Stimulated activated effector memory CD8-positive, alpha-beta T cell treated with anti-CD3 and anti-CD28 coated beads, Interleukin-12 subunit alpha, Interleukin-12 subunit beta, amount 100 ng/mL, for 72 hours (primary cell): Measurements from ENCODE around the gene ZMYND8.
"Not testable (repeated sequence)": the region's sequence is repeated elsewhere in the genome, so short reads cannot be mapped to it uniquely, and the experiment has no call there.

Experiments used
- ATAC-seq: fragments of 150-1000 bp; cut with Tn5 transposase; 2 replicates; pipeline ENCODE4 v1.10.0; 2021
- DNase-seq, 2 donors: peaks; one replicate each; pipeline ENCODE4 v3.0.0; 2021 to 2022; ENCODE audit warnings: low spot score in 2 of 2
- H3K27ac Mint-ChIP-seq: one replicate; pipeline ENCODE4 v1.8.0; 2022; ENCODE audit warnings: mild to moderate bottlenecking, mixed read lengths
- H3K36me3 Mint-ChIP-seq: one replicate; pipeline ENCODE4 v1.8.0; 2022; ENCODE audit warnings: mild to moderate bottlenecking, mixed read lengths
- H3K4me1 Mint-ChIP-seq: one replicate; pipeline ENCODE4 v1.8.0; 2022; ENCODE audit warnings: mixed read lengths
- H3K4me3 Mint-ChIP-seq: one replicate; pipeline ENCODE4 v1.8.0; 2022; ENCODE audit warnings: mild to moderate bottlenecking, mixed read lengths
- H3K9me3 Mint-ChIP-seq: one replicate; pipeline ENCODE4 v1.8.0; 2022; ENCODE audit warnings: mixed read lengths

ZMYND8 gene

GRCh38 chr20:47210470-47210869, 146.0 kb downstream of the ZMYND8 start:
- no peak for DNase-seq
- peaks cover 12% of the 10 kb centered on the region for H3K36me3 Mint-ChIP-seq

DNA sequence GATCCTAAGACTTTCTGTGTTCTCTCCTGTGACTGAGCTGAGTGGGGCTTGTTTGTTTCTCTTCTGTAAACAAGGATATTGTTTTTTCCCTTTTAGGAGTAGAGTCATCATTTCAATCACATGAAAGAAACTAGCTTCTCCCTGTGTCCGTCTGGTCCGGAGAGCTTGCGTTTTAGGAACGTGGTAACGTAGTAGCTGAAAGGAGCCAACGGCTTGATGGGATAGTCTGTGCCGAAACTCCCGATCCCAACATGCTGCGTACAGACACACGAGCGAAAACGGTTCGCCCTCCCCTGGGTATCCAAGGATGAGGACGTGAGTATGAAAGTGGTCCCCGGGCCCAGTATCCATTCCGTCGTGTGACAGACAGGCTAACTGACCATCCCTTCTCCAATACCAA, 146.5 kb downstream of the ZMYND8 start:
- Mint-ChIP-seq H3K4me1 (no peaks in the 10 kb centered on the region), H3K27ac (no peak overlapping the region), H3K9me3 (no peaks in the 10 kb centered on the region), H3K36me3 (peaks cover 12% of the 10 kb centered on the region), H3K4me3 (no peak overlapping the region)
- DNase-seq (no peak), ATAC-seq (no peak)

More at GRCh38 chr20:47210470-47210869, 146.0 kb downstream of the ZMYND8 start:
- Mint-ChIP-seq H3K4me1 (no peaks in the 10 kb centered on the region), H3K4me3 (no peak overlapping the region), H3K27ac (no peak overlapping the region), H3K9me3 (no peaks in the 10 kb centered on the region)
- ATAC-seq: no peak

DNA sequence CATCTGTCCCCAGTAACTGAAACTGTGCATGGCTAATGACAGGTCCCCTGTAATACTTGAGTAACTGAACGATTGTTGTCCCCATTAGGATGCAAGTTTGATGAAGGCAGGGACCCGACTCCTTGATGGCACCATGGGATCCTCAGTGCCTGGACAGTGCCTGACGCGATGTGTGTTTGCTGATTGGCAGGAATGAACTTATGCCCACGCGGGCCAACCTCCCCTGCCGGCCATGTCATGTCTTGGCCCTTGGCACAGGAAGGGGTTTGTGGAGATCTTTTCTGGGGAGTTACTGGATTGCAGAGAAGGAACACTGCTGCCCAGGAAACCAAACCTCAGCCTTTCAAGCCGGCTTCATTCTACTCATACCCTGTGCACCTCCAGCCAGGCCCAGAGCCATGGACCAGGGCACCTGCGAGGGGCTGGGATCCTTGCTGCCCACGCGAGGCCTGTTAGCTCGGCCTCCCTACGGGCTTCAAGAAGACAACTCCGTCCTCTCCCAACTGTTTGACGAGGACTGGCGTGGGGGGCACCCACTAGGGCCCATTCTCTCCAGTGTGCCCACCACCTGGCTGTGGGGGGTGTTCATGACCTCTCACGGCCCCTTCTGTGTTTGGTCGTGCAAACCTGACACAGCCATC, 147.8 kb downstream of the ZMYND8 start:
- Mint-ChIP-seq H3K36me3 (peaks cover 12% of the 10 kb centered on the region), H3K4me3 (no peak overlapping the region), H3K9me3 (no peaks in the 10 kb centered on the region), H3K27ac (peak overlapping the region; percentile 6), H3K4me1 (no peaks in the 10 kb centered on the region)
- ATAC-seq (no peak), DNase-seq (no peak)

- Mint-ChIP-seq H3K4me1 (no peaks in the 10 kb centered on the region), H3K27ac (peak overlapping the region; percentile 48), H3K9me3 (no peaks in the 10 kb centered on the region), H3K36me3 (peaks cover 12% of the 10 kb centered on the region), H3K4me3 (no peak overlapping the region)
- ATAC-seq (no peak), DNase-seq (no peak)
Observed at GRCh38 chr20:47206962-47207641, 149.4 kb downstream of the ZMYND8 start.

GRCh38 chr20:47206552-47206951, 149.9 kb downstream of the ZMYND8 start:
- peaks cover 12% of the 10 kb centered on the region for H3K36me3 Mint-ChIP-seq
- H3K27ac Mint-ChIP-seq, DNase-seq: not testable (repeated sequence)

GRCh38 chr20:47205577-47206123, 150.8 kb downstream of the ZMYND8 start:
- ATAC-seq (peak; percentile 31), DNase-seq (no peak)
- no peak overlapping the region for H3K27ac Mint-ChIP-seq
- H3K4me1 Mint-ChIP-seq: no peaks in the 10 kb centered on the region
- H3K4me3 Mint-ChIP-seq: no peak overlapping the region
- H3K9me3 Mint-ChIP-seq: no peaks in the 10 kb centered on the region
- peaks cover 12% of the 10 kb centered on the region for H3K36me3 Mint-ChIP-seq

More at GRCh38 chr20:47206552-47206951, 149.9 kb downstream of the ZMYND8 start:
- not testable (repeated sequence) for ATAC-seq, H3K4me1 Mint-ChIP-seq, H3K4me3 Mint-ChIP-seq, H3K9me3 Mint-ChIP-seq

DNA sequence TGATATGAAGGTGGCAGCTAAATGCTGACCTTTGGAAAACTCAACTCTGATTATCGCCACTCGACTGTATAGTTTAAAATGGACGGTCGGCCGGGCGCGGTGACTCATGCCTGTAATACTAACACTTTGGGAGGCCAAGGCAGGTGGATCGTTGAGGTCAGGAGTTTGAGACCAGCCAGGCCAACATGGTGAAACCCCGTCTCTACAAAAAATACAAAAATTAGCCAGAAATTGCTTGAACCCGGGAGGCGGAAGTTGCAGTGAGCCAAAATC, 151.7 kb downstream of the ZMYND8 start:
- ATAC-seq, H3K9me3 Mint-ChIP-seq, H3K4me1 Mint-ChIP-seq, DNase-seq, H3K27ac Mint-ChIP-seq, H3K4me3 Mint-ChIP-seq: not testable (repeated sequence)
- H3K36me3 Mint-ChIP-seq: peaks cover 12% of the 10 kb centered on the region

- Mint-ChIP-seq H3K4me1 (no peaks in the 10 kb centered on the region), H3K27ac (no peak overlapping the region), H3K36me3 (peaks cover 12% of the 10 kb centered on the region), H3K4me3 (no peak overlapping the region), H3K9me3 (no peaks in the 10 kb centered on the region)
- peak; percentile 43 for ATAC-seq
- no peak for DNase-seq
Observed at GRCh38 chr20:47204008-47204849, 152.3 kb downstream of the ZMYND8 start.

GRCh38 chr20:47202733-47203667, 153.5 kb downstream of the ZMYND8 start:
- ATAC-seq: no peak
- H3K27ac Mint-ChIP-seq: no peak overlapping the region

DNA sequence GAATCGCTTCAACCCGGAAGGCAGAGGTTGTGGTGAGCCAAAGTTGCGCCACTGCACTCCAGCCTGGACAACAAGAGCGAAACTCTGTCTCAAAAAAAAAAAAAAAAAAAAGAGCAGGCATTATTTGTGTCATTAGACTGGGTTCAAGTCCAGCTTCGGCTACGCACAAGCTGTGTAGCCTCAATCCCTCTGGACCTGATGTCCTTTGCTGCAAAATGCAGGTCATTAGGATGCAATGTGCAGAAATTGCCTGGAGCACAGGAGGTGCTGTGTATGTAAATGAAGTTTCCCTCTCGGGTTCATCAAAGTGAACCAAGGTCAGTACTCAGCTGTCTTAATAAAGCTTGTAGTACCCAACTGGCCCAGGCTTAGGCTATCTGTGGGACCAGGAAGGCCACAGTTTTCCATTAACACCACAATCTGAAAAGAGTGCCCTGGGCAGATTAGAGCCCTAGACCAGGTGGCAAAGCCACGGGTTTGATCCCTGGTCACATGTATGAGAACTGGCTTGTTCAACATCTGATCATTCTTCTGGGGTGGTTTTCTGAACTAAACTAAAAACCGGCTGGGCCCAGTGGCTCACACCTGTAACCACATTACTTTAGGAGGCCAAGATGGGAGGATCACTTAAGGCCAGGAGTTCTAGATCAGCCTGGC, 155.3 kb downstream of the ZMYND8 start:
- no peak for ATAC-seq
- no peak overlapping the region for H3K27ac Mint-ChIP-seq

More at GRCh38 chr20:47202733-47203667, 153.5 kb downstream of the ZMYND8 start:
- no peaks in the 10 kb centered on the region for H3K9me3 Mint-ChIP-seq
- peaks cover 12% of the 10 kb centered on the region for H3K36me3 Mint-ChIP-seq
- no peak for DNase-seq
- H3K4me1 Mint-ChIP-seq: peaks cover 6% of the 10 kb centered on the region
- no peak overlapping the region for H3K4me3 Mint-ChIP-seq

DNA sequence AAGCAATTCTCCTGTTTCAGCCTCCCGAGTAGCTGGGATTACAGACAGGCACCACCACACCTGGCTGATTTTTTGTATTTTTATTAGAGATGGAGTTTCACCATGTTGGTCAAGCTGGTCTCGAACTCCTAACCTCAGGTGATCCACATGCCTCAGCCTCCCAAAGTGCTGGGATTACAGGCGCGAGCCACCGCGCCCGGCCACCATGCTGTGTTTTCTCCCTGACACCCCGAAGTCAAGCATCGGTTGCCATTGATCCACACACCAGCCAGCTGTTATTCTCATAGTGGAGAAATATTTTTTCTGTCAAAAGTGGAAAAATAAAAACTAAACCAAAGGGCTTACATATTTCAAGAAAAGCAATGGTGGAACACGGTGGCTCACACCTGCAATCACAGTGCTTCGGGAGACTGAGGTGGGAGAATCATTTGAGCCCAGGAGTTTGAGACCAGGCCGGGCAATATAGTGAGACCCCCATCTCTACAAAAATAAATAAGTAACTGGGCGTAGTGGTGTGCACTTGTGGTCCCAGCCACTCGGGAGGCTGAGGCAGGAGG, 157.4 kb downstream of the ZMYND8 start:
- Mint-ChIP-seq H3K9me3 (no peaks in the 10 kb centered on the region), H3K36me3 (no peaks in the 10 kb centered on the region), H3K27ac (no peak overlapping the region), H3K4me1 (peaks cover 6% of the 10 kb centered on the region), H3K4me3 (no peak overlapping the region)
- ATAC-seq (no peak), DNase-seq (no peak)

More for the DNA sequence above, 155.3 kb downstream of the ZMYND8 start:
- peaks cover 6% of the 10 kb centered on the region for H3K4me1 Mint-ChIP-seq
- H3K36me3 Mint-ChIP-seq: no peaks in the 10 kb centered on the region
- H3K9me3 Mint-ChIP-seq: no peaks in the 10 kb centered on the region
- H3K4me3 Mint-ChIP-seq: no peak overlapping the region
- DNase-seq: no peak

- Mint-ChIP-seq H3K27ac (no peak overlapping the region), H3K4me3 (no peak overlapping the region), H3K36me3 (no peaks in the 10 kb centered on the region), H3K9me3 (no peaks in the 10 kb centered on the region), H3K4me1 (peaks cover 6% of the 10 kb centered on the region)
- ATAC-seq (peak; percentile 91), DNase-seq (no peak)
Observed at GRCh38 chr20:47198254-47198671, 158.2 kb downstream of the ZMYND8 start.

DNA sequence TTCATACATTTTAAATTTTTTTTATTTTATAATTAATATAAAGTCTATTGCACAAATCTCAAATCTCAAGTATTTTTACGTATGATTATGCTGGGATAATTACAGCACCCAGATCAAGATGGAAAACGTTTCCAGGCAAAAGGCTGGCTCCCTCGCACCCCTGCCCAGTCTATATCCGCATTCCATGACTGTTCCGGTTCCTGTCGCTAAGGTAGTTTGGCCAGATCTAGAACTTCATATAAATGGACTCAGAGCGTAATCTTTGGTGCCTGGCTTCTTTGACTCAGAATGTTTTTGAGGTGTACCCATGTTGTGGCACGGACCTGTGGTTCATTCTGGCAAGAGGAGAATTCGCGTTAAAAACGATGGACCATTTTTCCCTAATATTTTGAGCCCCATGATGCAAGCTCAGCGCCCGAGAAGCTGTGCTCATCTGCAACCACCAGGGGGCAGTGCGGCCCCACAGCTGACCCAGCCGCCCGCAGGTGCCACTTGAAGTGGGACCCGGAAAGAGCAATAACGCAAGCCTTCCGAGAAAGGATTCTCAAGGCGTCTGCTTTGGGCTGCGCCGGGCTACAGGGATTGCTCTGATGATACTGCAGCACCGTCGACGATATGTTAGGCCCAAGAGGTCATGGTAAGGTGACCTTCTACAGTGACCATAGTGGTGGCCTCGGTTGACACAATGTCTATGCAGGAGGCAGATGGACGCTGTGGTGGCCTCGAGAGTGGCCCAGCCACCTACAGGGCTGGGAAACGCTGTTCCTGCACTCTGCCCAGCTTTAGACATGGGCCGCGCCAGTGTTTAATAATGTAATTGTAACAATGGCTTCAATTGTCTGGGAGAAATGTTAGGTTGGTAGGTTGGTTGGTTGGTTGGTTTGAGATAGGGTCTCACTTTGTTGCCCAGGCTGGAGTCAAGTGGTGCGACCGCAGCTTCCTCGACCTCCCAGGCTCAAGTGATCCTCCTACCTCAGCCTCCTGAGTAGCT, 160.1 kb downstream of the ZMYND8 start:
- H3K4me1 Mint-ChIP-seq: peaks cover 6% of the 10 kb centered on the region
- peak; percentile 72 to 88 for DNase-seq
- ATAC-seq: peak; percentile 66
- no peaks in the 10 kb centered on the region for H3K36me3 Mint-ChIP-seq
- H3K9me3 Mint-ChIP-seq: no peaks in the 10 kb centered on the region
- peak overlapping the region; percentile 16 for H3K4me3 Mint-ChIP-seq
- no peak overlapping the region for H3K27ac Mint-ChIP-seq
